CMK (cell line): ENCODE results near the gene AHR.

Experiments
- DNase-seq: peaks from one replicate; pipeline ENCODE4 v3.0.0-alpha.2; 2010; ENCODE audit warnings: low read depth

AHR gene

DNA sequence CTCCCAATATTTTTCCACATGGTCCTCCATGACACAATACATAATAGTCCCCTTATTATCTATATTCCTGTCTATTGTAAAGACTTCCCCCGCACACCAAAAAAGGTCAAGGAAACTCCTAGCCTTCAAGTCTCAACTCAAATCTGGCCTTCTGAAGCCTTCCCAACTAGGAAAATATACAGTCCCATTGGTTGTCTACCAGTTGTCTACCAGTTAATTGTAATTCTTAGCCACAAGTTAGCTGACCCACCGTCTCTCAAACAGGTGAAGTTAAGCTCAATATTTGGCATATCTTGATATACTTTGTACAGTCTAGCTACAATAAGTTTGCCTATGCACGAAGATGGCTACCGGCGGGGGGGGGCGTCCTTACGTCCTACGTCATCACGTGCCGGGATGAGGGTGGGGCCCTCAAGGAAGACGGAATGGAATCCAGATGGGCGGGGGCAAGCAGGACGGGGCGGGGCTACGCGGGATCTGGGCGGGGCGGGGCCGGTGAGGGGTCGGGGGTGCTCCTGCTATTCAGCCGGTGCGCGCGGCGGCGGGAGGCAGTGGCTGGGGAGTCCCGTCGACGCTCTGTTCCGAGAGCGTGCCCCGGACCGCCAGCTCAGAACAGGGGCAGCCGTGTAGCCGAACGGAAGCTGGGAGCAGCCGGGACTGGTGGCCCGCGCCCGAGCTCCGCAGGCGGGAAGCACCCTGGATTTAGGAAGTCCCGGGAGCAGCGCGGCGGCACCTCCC, at the start of gene AHR:
TSS of gene AHR (plus strand) at position 551 of the 738 bp plus-strand sequence. CDS start 613 bp downstream, outside the sequence.
- peak; percentile 42 for DNase-seq

DNA sequence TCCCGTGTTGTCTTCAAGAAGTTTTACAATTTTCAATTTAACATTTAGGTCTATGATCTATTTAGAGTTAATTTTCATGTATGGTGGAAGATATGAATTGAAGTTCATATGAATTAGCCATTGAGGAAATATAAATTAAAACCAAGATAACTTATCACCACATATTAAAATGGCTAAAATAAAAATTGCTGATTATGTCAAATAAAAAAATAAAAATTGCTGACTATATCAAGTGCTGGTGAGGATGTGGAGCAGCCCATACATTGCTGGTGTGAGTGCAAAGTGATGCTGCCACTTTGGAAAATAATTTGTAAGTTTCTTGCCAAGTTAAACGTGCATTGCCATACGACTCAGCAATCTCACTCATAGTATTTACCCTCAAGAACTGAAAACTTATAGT, 44.6 kb upstream of the AHR start:
- no peak for DNase-seq

DNA sequence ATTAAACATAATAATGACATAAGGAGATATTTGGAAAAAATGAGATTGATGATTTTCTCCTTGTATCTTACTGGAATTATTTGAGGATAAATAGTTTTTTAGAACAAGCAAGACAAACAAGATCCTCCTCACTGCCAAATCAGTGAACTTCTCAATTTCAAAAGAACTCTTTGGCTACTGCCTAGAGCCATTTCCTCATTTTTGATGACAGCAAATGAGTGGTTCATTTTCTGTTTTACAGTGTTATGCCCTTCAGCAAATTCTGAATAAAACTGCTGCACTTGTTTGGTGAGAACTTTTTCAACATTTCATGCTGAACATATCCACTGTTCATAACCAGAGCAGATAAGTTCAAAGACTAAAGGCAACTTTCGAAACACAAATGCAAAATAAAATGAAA, 42.5 kb upstream of the AHR start:
- DNase-seq = no peak

DNA sequence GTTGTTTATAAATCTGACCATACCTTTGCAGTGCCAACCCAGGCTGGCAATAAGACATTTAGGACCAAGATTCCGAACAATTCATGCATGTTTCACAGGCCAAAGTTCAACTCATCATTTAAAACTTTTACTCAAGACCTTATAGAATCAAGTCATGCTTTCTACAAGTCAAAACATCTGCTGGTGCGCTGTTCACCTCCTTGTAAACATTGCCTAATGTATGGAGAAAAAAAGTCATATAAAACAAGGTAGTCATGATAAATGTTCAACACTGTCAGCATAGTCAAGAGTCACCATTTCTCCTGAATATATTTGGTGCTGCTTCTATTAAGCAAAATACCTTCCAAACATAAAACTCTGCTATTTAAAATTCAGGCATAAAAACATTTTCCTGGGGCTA, 42.1 kb upstream of the AHR start:
- DNase-seq = no peak

DNA sequence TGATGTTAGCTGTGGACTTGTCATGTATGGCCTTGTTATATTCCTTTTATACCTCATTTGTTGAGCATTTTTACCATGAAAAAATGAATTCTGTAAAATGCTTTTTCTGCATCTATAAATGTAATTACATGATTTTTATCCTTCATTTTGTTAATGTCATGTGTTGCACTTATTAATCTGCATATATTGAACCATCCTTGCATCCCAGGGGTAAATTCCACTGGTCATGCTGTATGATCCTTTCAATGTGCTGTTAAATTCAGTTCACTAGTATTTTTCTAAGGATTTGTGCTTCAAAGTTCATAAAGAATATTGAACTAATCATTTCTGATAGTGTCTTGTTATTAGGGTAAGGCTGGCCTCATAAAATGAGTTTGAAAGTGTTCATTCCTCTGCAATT, 31.9 kb upstream of the AHR start:
- no peak for DNase-seq

DNA sequence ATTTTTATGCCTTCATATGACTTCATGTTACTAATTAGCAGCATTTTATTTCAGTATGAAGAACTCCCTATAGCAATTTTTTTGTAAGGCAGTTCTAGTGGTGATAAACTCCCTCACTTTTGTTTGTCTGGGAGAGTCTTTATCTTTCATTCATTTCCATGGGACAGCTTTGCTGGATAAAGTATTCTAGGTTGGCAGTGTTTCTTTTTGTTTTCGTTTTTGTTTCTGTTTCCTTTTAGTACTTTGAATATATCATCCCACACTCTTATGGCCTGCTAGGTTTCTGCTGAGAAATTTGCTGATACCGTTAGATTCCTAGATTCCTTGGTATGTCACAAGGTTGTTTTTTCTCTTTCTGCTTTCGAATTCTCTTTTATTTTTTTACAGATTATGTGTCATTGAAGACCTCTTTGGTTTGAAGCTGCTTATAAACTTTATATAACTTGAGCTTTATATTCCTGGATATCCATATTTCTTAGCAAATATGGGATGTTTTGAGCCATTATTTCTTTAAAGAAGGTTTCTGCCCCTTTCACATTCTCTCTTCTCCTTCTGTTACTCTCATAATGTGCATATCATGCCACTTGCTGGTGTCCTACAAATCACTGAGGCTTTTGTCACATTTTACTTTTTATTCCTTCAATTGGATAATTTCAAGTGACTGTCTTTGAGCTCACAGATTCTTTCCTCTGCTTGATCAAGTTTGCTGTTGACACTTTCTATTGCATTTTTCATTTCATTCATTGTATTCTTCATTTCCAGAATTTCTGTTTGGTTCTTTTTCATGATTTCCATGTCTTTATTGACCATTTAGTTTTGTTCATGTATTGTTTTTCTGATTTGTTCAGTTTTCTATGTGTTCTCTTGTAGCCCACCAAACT, 28.9 kb upstream of the AHR start:
- no peak for DNase-seq

DNA sequence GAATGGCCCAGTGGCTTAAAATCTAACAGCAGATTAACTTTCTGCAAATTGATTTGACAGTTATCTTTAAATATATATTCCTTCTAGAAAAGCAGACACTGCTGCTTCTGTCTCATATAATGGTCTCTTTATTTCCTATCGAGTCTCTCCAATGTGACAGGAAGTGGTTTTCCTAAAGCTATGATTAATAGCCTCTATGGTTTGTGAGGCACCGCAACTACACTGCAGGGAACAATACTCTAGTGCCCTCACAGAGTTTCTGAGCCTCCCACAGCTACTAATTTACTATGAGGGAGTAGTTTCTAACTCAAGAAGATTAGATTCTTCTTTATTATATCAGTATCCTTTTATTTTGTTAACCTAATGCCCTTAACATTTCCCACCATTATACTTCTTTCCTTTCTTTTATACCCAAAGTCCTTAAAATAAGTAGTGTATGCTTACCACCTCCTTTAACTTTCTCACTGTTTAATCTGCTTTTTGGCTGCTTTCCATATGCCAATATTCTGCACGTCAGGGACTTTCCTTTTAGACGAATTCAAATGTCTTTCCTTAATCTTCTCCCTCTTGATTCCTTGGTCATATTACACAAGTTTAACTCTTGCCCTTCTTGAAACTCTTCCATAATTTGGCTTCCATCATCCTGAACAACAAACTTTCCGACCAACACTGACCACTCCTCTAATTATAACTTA, 23.8 kb upstream of the AHR start:
- DNase-seq = no peak

DNA sequence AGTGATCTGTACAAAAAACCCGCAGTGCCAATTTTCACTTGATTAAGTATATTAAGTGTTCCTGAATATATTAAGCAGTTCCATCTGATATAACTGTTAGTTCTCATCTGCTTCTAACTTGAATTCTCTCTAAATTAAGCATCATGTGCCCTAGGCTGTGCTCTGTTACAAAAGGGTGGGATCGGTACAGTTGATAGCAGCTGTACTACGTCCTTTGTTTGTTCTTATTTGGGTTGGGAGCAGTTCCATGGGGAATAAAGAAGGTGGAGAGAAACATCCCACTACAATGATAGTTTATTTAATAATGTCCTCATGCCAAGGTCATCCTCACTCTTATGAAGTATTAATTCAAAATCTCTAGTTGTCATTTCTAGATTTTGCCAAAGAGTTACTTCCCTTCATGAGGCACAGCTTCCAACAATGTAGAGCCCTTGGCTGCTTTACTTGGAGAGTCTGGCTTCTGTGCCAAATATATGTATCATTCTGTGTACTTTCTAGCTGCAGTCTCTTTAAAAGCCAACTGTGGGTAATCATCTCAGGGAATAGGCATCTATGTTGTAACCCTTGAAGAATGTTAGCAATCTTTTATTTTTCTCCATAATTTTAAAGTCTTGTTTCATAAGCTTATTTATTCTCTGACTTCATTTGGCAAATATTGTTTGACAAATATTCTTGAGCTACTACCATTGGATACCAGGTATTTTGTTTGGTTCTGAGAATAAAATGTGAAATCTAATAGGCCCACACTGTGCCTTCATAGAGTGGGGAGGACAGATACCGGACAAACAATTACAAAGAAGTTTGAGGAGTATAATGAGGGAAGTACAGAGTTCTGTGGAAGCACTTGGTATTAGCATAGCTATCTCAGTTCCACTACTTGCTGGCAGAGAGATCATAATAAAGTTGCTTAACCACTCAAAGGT, 22.4 kb upstream of the AHR start:
- DNase-seq = no peak

DNA sequence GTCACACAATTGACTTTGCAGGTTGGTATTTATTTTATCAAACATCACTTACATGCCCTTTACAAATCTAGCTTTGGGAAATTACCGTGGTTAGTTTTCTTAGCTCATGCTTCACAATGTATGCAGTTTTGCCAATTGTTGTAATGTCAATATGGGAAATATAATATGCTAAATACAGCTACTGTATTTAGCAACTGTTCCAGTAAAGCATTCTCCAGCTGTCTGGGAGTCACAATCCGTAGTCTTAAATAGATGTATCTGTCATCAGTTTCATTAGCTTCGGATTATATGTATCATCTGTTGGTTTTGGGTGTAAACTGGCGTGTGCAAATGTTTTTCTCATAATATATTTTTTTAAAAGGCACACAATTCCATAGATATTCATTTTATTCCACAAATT, 19.4 kb upstream of the AHR start:
- DNase-seq = no peak

DNA sequence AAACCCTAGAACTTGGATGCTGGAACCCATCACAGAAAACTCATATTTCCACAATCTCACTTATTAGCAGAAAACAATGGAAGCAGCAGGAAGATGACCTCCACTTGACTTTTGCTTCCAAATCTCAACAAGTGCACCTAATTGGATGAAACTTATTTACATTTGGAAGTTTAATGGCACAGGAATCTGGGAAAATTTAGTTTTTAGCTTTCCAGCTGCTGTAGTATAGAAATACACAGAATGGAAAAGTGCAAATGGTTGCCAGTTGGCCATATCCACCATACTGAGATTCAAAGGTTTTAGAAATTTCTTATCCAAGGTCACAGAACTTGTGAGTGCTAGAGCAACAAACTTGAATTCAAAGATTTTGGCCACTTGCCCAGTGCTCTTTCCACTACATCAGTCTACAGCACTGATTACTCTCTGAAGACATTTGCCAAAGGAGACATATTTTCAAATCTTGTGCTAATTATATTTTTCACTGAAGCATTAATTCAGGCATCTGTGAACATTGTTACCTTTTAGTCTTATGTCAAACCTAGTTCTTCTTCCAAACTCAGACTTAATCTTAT, 9.3 kb upstream of the AHR start:
- DNase-seq = no peak

DNA sequence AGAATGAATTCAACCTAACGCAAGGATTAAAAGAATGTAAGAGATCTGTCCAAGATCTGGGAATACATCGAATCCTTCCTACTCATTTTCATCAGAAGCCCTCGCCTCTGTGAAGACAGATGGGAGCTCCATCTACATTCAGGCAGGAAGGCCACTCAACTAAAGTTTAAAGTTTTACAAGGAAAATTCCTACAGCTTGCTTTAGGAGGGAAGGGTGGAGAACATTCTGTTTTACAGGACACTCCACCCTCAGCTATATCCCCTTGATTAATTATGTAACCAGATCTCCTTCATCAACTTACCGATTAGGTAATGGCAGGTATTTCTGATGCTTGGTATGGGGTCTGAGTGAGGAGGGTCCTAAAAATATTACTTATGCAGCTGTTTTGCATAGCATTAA, 5.6 kb upstream of the AHR start:
- DNase-seq = no peak

DNA sequence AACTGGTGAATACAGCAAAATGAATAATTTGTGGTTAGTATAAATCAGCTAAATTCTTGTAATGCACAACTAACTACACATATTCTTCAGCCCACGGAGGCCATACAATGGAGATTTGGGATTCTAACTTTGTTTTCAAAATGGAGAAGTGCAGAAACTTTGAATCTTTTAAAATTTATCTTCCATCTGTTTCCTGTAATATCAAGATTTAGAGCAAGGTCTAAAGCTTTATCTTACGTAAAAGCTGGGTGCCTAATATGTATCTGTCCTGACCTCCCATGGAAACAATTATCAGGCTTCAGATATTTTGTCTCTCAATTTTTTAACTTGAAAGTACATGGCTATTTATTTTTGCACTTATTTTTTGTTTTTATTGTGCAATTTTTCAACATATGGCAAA, 5.0 kb upstream of the AHR start:
- DNase-seq = no peak

DNA sequence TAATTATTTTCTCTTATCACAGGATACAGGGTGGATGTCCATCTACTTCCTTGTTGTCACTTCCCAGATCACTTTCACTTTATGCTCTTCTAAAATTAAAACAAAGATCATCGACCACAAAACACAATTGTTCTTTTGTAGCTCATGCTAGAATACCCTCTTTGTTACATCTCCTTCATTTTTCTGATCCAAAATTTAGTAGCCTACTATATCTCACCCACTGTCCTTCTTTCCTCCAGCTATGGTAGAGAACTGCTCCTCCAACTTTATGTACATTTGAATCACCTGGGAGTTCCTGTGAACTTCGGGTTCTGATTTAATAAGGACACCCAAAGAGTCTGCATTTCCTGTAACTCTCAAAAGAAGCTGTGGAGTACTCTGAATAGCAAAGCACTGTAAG, 1.2 kb upstream of the AHR start:
- DNase-seq = no peak

DNA sequence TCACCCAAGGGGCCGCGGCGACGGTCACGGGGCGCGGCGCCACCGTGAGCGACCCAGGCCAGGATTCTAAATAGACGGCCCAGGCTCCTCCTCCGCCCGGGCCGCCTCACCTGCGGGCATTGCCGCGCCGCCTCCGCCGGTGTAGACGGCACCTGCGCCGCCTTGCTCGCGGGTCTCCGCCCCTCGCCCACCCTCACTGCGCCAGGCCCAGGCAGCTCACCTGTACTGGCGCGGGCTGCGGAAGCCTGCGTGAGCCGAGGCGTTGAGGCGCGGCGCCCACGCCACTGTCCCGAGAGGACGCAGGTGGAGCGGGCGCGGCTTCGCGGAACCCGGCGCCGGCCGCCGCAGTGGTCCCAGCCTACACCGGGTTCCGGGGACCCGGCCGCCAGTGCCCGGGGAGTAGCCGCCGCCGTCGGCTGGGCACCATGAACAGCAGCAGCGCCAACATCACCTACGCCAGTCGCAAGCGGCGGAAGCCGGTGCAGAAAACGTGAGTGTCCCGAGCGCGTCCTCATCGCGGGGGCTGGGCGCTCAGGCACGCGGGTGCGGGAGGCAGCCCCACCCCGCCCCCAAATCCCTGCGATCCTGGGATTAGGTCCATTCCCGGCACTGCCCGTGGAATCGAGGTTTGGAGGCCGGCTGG, 509 bp downstream of the AHR start:
- no peak for DNase-seq

DNA sequence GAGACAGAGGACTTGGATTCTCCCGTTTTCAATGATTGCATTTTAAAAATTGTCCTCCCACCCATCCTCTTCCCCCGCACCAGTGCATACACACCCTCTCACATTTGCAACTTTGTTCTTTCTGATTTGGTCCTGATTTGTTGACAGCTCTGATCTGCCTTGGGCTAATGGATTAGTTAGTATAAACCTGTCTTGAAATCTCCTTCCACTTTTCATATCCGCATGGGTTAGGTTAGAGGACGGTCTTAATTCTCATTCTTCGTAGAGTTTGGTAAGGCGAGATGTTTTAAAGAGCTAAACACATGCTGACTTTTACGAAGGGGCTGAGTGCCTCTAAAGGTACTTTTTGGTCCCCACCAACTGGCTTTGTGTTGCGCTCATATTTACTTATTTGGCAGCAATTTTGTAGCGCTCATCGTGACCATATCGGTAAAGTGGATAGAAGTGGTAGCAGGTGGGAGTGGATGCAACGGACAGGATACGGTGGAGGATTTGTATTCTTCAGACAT, 1.1 kb downstream of the AHR start:
- DNase-seq = no peak

DNA sequence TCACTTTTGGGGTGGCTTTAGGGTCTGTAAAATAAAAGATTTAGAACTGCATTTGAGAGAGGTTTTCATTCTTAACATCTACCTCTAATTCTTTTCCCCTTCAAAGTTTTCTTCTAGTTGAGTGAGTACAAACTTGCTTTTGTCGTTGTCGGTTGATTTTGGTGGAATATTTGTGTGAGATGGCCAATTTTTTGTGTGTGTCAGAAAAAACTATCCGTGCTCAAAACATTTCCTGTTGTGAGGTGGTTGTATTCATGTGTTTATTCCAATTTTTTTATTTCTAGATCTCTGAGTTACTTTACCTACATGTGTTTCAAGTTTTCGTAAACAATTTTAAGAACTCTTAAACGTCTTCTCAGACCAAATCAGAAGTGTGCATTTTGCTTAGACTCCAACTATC, 1.6 kb downstream of the AHR start:
- no peak for DNase-seq

DNA sequence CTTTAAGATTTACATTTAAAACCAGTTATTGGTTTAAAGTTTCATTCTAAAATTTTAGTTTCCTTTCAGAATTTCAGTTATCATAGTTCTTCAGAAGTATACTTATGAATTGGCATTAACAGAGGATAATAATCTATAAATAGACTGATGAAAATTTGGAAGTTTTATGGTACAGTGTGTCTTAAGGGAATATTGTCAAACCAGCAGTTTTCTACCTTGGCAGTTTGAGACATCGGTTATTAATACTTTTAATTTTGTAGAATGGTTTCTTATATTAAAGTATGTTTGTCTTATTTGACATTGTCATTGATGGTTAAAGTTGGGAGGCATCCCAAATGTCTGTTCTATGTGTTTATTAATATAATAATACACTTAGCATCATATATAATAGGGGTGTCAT, 2.0 kb downstream of the AHR start:
- no peak for DNase-seq

DNA sequence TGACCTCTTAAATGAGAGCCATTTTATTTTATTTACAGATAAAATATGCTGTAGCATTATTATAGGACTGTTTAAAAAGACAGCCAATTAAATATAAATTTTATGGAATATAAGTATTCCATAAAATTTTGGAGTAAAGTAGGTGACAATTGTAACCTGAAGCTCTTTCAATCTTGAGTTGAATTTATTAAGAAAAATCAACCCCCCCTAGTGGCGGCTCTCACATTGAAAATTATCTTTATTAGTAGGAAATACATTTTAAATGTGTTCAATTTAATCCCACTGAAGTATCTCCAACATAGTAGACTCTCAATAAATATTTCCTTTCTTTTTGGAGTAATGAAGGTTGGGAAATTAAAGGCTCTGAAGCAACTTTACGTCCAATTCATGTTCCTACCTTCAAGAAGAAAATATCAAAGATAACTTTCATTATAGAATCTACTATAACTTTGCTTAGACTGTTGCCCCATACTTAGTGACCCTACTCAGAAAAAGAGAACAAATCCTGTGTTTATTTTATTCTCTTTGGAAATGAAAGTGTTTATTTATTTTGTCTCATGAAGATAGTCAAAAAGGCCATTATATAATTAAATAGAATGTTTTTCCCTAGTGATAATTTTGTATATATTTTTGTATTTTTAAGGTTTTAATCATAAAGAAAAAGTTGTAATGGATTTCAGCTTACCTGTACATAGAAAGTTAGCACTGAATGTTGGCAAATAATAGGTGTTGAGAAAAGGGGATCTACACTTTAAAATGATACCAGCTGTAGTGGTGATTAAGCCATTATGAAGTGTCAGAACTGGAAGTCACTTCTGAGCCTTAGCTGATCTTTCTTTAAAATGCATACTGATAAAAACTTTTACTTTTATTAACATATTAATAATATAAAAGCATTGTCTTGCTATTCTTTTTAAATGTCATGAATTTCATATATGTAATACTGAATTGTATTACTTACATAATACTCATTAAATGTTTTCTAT, 3.3 kb downstream of the AHR start:
- DNase-seq = no peak

DNA sequence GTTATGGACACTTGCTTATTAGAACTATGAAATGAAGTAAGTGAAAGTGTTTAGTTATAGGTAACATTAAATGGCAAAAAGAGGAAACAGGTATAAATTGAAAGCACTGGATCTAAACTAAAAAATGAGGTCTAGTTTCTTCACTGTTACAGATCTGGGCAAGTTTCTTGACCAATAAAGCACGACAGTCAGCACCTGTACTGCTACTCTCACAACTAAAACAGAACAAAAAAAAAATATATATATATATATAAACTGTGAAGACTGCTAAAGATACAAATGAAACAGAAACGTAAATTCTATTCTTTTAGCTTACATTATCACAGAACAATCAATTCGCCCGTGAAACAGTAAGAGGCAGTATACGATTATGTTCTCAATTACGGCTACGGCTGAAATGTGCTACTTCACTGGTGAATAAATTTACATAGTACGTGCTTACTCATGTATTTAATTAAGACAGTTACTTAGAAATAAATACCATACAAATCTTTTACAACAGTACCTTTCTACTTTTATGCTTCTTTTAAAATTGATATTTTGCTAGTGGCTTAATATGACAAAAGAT, 4.2 kb downstream of the AHR start:
- no peak for DNase-seq
